Articular chondrocyte of knee joint (primary cell): Measurements from ENCODE around the gene CLK3. TPM values are rescaled to one million over a fixed set of nuclear protein-coding genes. Genes with fewer than 3 reads are reported as not detected.

Experiments used
- total RNA-seq: library from RNA; depleted of rRNA; stranded (reverse); fragments of >200 nt; gene quantifications from 2 replicates; pipeline ENCODE4 v1.2.3, GENCODE V29; 2012

CLK3 gene
- total RNA-seq: 38.8 and 52.3 TPM in 2 replicates

GRCh38 chr15:74615508-74616365 is at the start of gene CLK3:
TSS of gene CLK3 (plus strand) at chr15:74615836. CDS start at chr15:74619197, 3,361 bp downstream.

Other genes starting within 250 kb of the CLK3 start
- gene CYP11A1, start 248.2 kb upstream of the CLK3 start, total RNA-seq: 4.6 and 5.2 TPM in 2 replicates
- 7.1 and 12.7 TPM in 2 replicates for gene SEMA7A, start 181.9 kb upstream of the CLK3 start, total RNA-seq
- 38.0 and 40.0 TPM in 2 replicates for gene UBL7, start 154.7 kb upstream of the CLK3 start, total RNA-seq
- gene ARID3B, start 74.6 kb upstream of the CLK3 start, total RNA-seq: 2.4 and 2.8 TPM in 2 replicates
- gene EDC3, start 80.2 kb downstream of the CLK3 start, total RNA-seq: 10.4 and 12.8 TPM in 2 replicates
- 0.32 TPM in 1 of 2 replicates, not detected in the other for gene CYP1A1, start 109.7 kb downstream of the CLK3 start, total RNA-seq
- gene CYP1A2, start 133.0 kb downstream of the CLK3 start, total RNA-seq: not detected in 2 replicates
- 19.9 and 24.6 TPM in 2 replicates for gene CSK, start 166.2 kb downstream of the CLK3 start, total RNA-seq
- gene LMAN1L, start 197.0 kb downstream of the CLK3 start, total RNA-seq: 0.11 TPM in 1 of 2 replicates, not detected in the other
- not detected in 2 replicates for gene CPLX3, start 210.8 kb downstream of the CLK3 start, total RNA-seq
- gene ULK3, start 227.3 kb downstream of the CLK3 start, total RNA-seq: 16.9 and 18.3 TPM in 2 replicates